OCI-LY1 (cell line): ENCODE results near the gene QKI.

Experiments
- H2AFZ ChIP-seq: fragments of 200-600 bp; sonication (generic), shearing (Covaris generic); 2 replicates; pipeline ENCODE4 v1.6.0; 2014; ENCODE audit warnings: antibody characterized with exemption, mild to moderate bottlenecking, low read length
- H3F3A ChIP-seq: fragments of 200-600 bp; sonication (generic), shearing (Covaris generic); 2 replicates; pipeline ENCODE4 v1.6.0; 2014; ENCODE audit warnings: mild to moderate bottlenecking, antibody characterized with exemption, low read length, moderate library complexity; ENCODE audit not compliant: insufficient read depth
- H3K27ac ChIP-seq: fragments of 200-600 bp; sonication (generic); 2 replicates; pipeline ENCODE4 v1.5.1; 2014; ENCODE audit warnings: low read length, mixed run types, mild to moderate bottlenecking, low read depth; ENCODE audit not compliant: poor library complexity, severe bottlenecking
- H3K27me3 ChIP-seq: fragments of 200-600 bp; sonication (generic); 2 replicates; pipeline ENCODE4 v1.6.0; 2014; ENCODE audit warnings: antibody characterized with exemption, mild to moderate bottlenecking, low read length, moderate library complexity; ENCODE audit not compliant: insufficient read depth
- H3K36me3 ChIP-seq: fragments of 200-600 bp; sonication (generic); 2 replicates; pipeline ENCODE4 v1.6.1; 2014; ENCODE audit warnings: mild to moderate bottlenecking, antibody characterized with exemption, low read length, moderate library complexity, mixed read lengths; ENCODE audit not compliant: insufficient read depth
- H3K4me1 ChIP-seq: fragments of 200-600 bp; sonication (generic); 2 replicates; pipeline ENCODE4 v1.5.1; 2014; ENCODE audit warnings: mild to moderate bottlenecking, low read length, moderate library complexity; ENCODE audit not compliant: insufficient read depth, severe bottlenecking
- H3K4me2 ChIP-seq: fragments of 200-600 bp; sonication (generic), shearing (Covaris generic); 2 replicates; pipeline ENCODE4 v1.6.1; 2014; ENCODE audit warnings: low read length
- H3K4me3 ChIP-seq: fragments of 200-600 bp; sonication (generic); 2 replicates; pipeline ENCODE4 v1.5.1; 2014; ENCODE audit warnings: low read length, low read depth, mild to moderate bottlenecking, mixed read lengths; ENCODE audit not compliant: poor library complexity, severe bottlenecking
- H3K79me2 ChIP-seq: fragments of 200-600 bp; shearing (Covaris generic); 2 replicates; pipeline ENCODE4 v1.6.1; 2016; ENCODE audit warnings: mixed run types, low read length, mixed read lengths; ENCODE audit not compliant: insufficient read depth
- H3K9ac ChIP-seq: fragments of 200-600 bp; sonication (generic), shearing (Covaris generic); 2 replicates; pipeline ENCODE4 v1.6.1; 2014; ENCODE audit warnings: mild to moderate bottlenecking, low read length, mixed read lengths
- H3K9me2 ChIP-seq: fragments of 200-600 bp; sonication (generic), shearing (Covaris generic); 2 replicates; pipeline ENCODE4 v1.6.1; 2014; ENCODE audit warnings: low read depth, mild to moderate bottlenecking, low read length, mixed read lengths
- H3K9me3 ChIP-seq: fragments of 200-600 bp; shearing (Covaris generic); 2 replicates; pipeline ENCODE4 v1.6.1; 2014; ENCODE audit warnings: low read length, mixed read lengths
- H4K20me1 ChIP-seq: fragments of 200-600 bp; sonication (generic), shearing (Covaris generic); 2 replicates; pipeline ENCODE4 v1.6.0; 2016; ENCODE audit warnings: mild to moderate bottlenecking, low read length; ENCODE audit not compliant: insufficient read depth
- EZH2 ChIP-seq: fragments of 200-600 bp; sonication (generic), shearing (Covaris generic); IDR thresholded peaks from 2 replicates; pipeline ENCODE4 v1.8.0; 2017; ENCODE audit warnings: borderline replicate concordance, mixed run types, mild to moderate bottlenecking, antibody characterized with exemption, low read length, moderate library complexity, mixed read lengths
- TF ChIP-seq, protein P1 (sequence below): fragments of 200-600 bp; sonication (generic), shearing (Covaris generic); IDR thresholded peaks from 2 replicates; pipeline ENCODE4 v1.5.1; 2017; ENCODE audit warnings: mild to moderate bottlenecking, antibody characterized with exemption, low read length, moderate library complexity, mixed read lengths

QKI gene

DNA sequence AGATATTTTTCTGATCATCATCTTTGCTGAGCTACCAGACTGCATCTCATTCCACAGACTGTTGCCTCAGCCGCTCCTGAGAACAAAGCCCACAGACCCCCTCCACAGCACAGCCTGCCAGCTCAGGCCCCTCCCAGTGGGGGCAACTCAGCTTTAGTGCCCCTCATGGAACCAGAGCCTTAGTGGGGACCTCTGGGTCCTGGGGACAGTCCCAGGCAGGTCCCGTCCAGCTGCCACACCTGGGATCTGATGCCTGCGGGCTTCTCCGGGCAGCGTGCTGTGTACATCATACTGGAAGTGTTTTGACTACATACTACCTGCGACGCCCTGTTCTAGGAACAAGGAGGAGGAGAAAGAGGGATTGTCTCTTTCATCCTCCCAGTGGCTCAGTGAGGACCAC lies 38.3 kb upstream of the QKI start:
- H3K4me3 ChIP-seq, result no peak overlapping the region
- H3K27me3 ChIP-seq, result no peaks in the 10 kb centered on the region
- TF ChIP-seq, protein P1, sequence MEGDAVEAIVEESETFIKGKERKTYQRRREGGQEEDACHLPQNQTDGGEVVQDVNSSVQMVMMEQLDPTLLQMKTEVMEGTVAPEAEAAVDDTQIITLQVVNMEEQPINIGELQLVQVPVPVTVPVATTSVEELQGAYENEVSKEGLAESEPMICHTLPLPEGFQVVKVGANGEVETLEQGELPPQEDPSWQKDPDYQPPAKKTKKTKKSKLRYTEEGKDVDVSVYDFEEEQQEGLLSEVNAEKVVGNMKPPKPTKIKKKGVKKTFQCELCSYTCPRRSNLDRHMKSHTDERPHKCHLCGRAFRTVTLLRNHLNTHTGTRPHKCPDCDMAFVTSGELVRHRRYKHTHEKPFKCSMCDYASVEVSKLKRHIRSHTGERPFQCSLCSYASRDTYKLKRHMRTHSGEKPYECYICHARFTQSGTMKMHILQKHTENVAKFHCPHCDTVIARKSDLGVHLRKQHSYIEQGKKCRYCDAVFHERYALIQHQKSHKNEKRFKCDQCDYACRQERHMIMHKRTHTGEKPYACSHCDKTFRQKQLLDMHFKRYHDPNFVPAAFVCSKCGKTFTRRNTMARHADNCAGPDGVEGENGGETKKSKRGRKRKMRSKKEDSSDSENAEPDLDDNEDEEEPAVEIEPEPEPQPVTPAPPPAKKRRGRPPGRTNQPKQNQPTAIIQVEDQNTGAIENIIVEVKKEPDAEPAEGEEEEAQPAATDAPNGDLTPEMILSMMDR, result no peak
- no peak for TF ChIP-seq EZH2
- H3K27ac ChIP-seq, result no peak overlapping the region
- no peaks in the 10 kb centered on the region for H3K36me3 ChIP-seq
- H4K20me1 ChIP-seq, result no peaks in the 10 kb centered on the region
- no peaks in the 10 kb centered on the region for H3F3A ChIP-seq
- H3K9me3 ChIP-seq, result no peaks in the 10 kb centered on the region
- H3K9ac ChIP-seq, result no peak overlapping the region
- no peaks in the 10 kb centered on the region for H3K79me2 ChIP-seq
- no peak overlapping the region for H3K4me2 ChIP-seq
- H2AFZ ChIP-seq, result no peak overlapping the region
- H3K4me1 ChIP-seq, result no peaks in the 10 kb centered on the region
- H3K9me2 ChIP-seq, result no peaks in the 10 kb centered on the region

DNA sequence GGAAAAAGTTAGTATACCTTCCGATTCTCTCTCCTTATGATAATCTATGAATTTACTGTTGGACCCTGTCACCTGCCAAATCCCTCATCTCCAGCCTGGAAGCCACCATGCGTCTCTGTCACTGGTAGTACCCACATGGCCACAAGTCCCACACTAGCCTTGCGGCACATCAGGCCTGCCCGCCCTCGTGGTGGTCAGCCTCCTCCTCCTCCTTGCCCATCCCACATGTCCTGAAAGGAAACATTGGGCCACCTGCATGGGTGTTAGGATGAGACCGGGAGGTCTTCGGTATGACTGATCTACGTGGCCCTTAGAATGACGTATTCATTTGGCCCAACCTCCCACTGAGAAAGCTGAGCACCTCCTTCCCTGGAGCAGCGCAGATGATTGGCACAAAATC lies 37.0 kb upstream of the QKI start:
- no peaks in the 10 kb centered on the region for H4K20me1 ChIP-seq
- H3K27me3 ChIP-seq, result no peaks in the 10 kb centered on the region; the same call in 1 of the 2 replicates
- no peak overlapping the region for H3K4me2 ChIP-seq
- H3K9ac ChIP-seq, result no peak overlapping the region
- no peak overlapping the region for H2AFZ ChIP-seq
- TF ChIP-seq EZH2, result no peak
- TF ChIP-seq, protein P1, result no peak
- no peak overlapping the region for H3K4me3 ChIP-seq
- H3K79me2 ChIP-seq, result no peaks in the 10 kb centered on the region
- H3F3A ChIP-seq, result no peaks in the 10 kb centered on the region
- H3K9me2 ChIP-seq, result no peaks in the 10 kb centered on the region
- H3K27ac ChIP-seq, result no peak overlapping the region
- H3K36me3 ChIP-seq, result no peaks in the 10 kb centered on the region
- no peaks in the 10 kb centered on the region for H3K4me1 ChIP-seq
- no peaks in the 10 kb centered on the region for H3K9me3 ChIP-seq

DNA sequence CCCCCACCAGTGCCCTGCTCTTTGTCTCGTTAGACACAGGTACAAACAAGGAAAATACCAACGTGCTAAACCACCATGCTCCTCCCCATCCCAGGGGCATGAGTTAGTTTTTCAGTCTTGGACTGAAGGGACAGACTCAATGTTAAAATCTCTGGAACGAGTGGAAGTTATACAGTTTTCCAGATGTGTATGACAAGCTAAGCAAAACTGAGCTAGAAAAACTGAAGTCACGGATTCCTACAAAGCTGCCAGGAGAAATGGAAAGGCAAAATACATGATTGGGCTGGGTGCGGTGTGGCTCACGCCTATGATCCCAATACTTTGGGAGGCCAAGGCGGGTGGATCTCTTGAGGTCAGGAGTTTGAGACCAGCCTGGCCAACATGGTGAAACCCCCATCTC lies 34.3 kb upstream of the QKI start:
- H3K79me2 ChIP-seq, result no peaks in the 10 kb centered on the region
- no peak overlapping the region for H3K9ac ChIP-seq
- no peak overlapping the region for H3K4me2 ChIP-seq
- TF ChIP-seq, protein P1, result no peak
- no peak for TF ChIP-seq EZH2
- H3F3A ChIP-seq, result no peaks in the 10 kb centered on the region
- no peak overlapping the region for H3K4me3 ChIP-seq
- H4K20me1 ChIP-seq, result no peaks in the 10 kb centered on the region
- H3K9me3 ChIP-seq, result no peaks in the 10 kb centered on the region
- H2AFZ ChIP-seq, result no peak overlapping the region
- no peak overlapping the region for H3K27ac ChIP-seq
- no peaks in the 10 kb centered on the region for H3K36me3 ChIP-seq
- peaks cover 8% of the 10 kb centered on the region; the same call in 1 of the 2 replicates for H3K27me3 ChIP-seq
- no peaks in the 10 kb centered on the region for H3K4me1 ChIP-seq
- H3K9me2 ChIP-seq, result no peaks in the 10 kb centered on the region
